Amniotic stem cell (primary cell): ENCODE measurements around the gene CERS5.

Experiments used
- DNase-seq: peaks from one replicate; lab custom pipeline; 2025; lab: John Stamatoyannopoulos, UW

CERS5 gene

GRCh38 chr12:50127546-50127945 lies 39.6 kb downstream of the CERS5 start:
- no peak for DNase-seq

GRCh38 chr12:50123203-50123602 lies 44.0 kb downstream of the CERS5 start:
- DNase-seq = no peak

GRCh38 chr12:50121641-50122040 lies 45.5 kb downstream of the CERS5 start:
- DNase-seq = no peak

GRCh38 chr12:50120953-50121352 lies 46.2 kb downstream of the CERS5 start:
- no peak for DNase-seq

- no peak for DNase-seq
Observed at GRCh38 chr12:50120521-50120920, 46.6 kb downstream of the CERS5 start.

GRCh38 chr12:50119387-50119786 lies 47.8 kb downstream of the CERS5 start:
- DNase-seq = no peak

GRCh38 chr12:50117057-50117622 lies 50.0 kb downstream of the CERS5 start:
- no peak for DNase-seq

GRCh38 chr12:50112456-50113218 lies 54.5 kb downstream of the CERS5 start:
- no peak for DNase-seq

- DNase-seq = peak; percentile 99
Observed at GRCh38 chr12:50111693-50112455, 55.3 kb downstream of the CERS5 start, which contains the start of gene COX14. TSS of gene COX14 (plus strand) at chr12:50112236. CDS start at chr12:50120044, 7,808 bp downstream.

GRCh38 chr12:50111395-50111692 lies 55.8 kb downstream of the CERS5 start:
- DNase-seq = no peak

- no peak for DNase-seq
Observed at GRCh38 chr12:50110762-50111351, 56.3 kb downstream of the CERS5 start.

GRCh38 chr12:50110127-50110761 lies 56.9 kb downstream of the CERS5 start:
- DNase-seq = no peak

GRCh38 chr12:50109319-50109718 lies 57.9 kb downstream of the CERS5 start:
- no peak for DNase-seq

GRCh38 chr12:50107416-50108268 lies 59.5 kb downstream of the CERS5 start:
- DNase-seq = no peak

- DNase-seq = no peak
Observed at GRCh38 chr12:50106907-50107306, 60.3 kb downstream of the CERS5 start.

- DNase-seq = no peak
Observed at GRCh38 chr12:50105913-50106450, 61.2 kb downstream of the CERS5 start.

GRCh38 chr12:50104417-50105366 lies 62.5 kb downstream of the CERS5 start:
- no peak for DNase-seq

GRCh38 chr12:50103767-50104321 lies 63.3 kb downstream of the CERS5 start, which contains the start of gene GPD1:
TSS of gene GPD1 (plus strand) at chr12:50104008. CDS start at chr12:50104051, 43 bp downstream.
- DNase-seq = no peak

GRCh38 chr12:50103351-50103750 lies 63.8 kb downstream of the CERS5 start:
- DNase-seq = no peak
